Measurements from ENCODE around the gene ZNF22.

ZNF22 gene

GRCh38 chr10:44986670-44987069 is 14.1 kb upstream of the ZNF22 start:
- peak; percentile 27 for DNase-seq
- in situ Hi-C loops (cut with MboI; ENCODE audit: low pct_unique_long_range_greater_than_20kb, low sequenced_read_pairs): no loop called here

GRCh38 chr10:44988957-44989585 is 11.7 kb upstream of the ZNF22 start:
- in situ Hi-C loops (cut with MboI; ENCODE audit: low pct_unique_long_range_greater_than_20kb, low sequenced_read_pairs): no loop called here
- DNase-seq: no peak

- no peak for DNase-seq
- in situ Hi-C loops (cut with MboI; ENCODE audit: low pct_unique_long_range_greater_than_20kb, low sequenced_read_pairs): no loop called here
These were observed 11.0 kb upstream of the ZNF22 start for GRCh38 chr10:44989597-44990301.

- peak; percentile 52 for DNase-seq
- in situ Hi-C loops (cut with MboI; ENCODE audit: low pct_unique_long_range_greater_than_20kb, low sequenced_read_pairs): no loop called here
These were observed 10.4 kb upstream of the ZNF22 start for GRCh38 chr10:44990302-44990655.

GRCh38 chr10:44990965-44991364 is 9.8 kb upstream of the ZNF22 start:
- in situ Hi-C loops (cut with MboI; ENCODE audit: low pct_unique_long_range_greater_than_20kb, low sequenced_read_pairs): no loop called here
- DNase-seq: no peak

- no peak for DNase-seq
- in situ Hi-C loops (cut with MboI; ENCODE audit: low pct_unique_long_range_greater_than_20kb, low sequenced_read_pairs): no loop called here
These were observed 9.2 kb upstream of the ZNF22 start for GRCh38 chr10:44991571-44991970.

- in situ Hi-C loops (cut with MboI; ENCODE audit: low pct_unique_long_range_greater_than_20kb, low sequenced_read_pairs): no loop called here
- no peak for DNase-seq
These were observed 8.5 kb upstream of the ZNF22 start for GRCh38 chr10:44992070-44992731.

- DNase-seq: no peak
- in situ Hi-C loops (cut with MboI; ENCODE audit: low pct_unique_long_range_greater_than_20kb, low sequenced_read_pairs): no loop called here
These were observed 7.9 kb upstream of the ZNF22 start for GRCh38 chr10:44992732-44993225.

GRCh38 chr10:44993226-44993921 is 7.3 kb upstream of the ZNF22 start:
- DNase-seq: no peak
- in situ Hi-C loops (cut with MboI; ENCODE audit: low pct_unique_long_range_greater_than_20kb, low sequenced_read_pairs): no loop called here

- DNase-seq: no peak
- in situ Hi-C loops (cut with MboI; ENCODE audit: low pct_unique_long_range_greater_than_20kb, low sequenced_read_pairs): no loop called here
These were observed 6.6 kb upstream of the ZNF22 start for GRCh38 chr10:44993922-44994751.

- in situ Hi-C loops (cut with MboI; ENCODE audit: low pct_unique_long_range_greater_than_20kb, low sequenced_read_pairs): no loop called here
- DNase-seq: no peak
These were observed 5.8 kb upstream of the ZNF22 start for GRCh38 chr10:44994752-44995530.

GRCh38 chr10:44995581-44995913 is 5.2 kb upstream of the ZNF22 start:
- DNase-seq: no peak
- in situ Hi-C loops (cut with MboI; ENCODE audit: low pct_unique_long_range_greater_than_20kb, low sequenced_read_pairs): no loop called here

- peak; percentile 45 for DNase-seq
- in situ Hi-C loops (cut with MboI; ENCODE audit: low pct_unique_long_range_greater_than_20kb, low sequenced_read_pairs): no loop called here
These were observed 4.6 kb upstream of the ZNF22 start for GRCh38 chr10:44995914-44996669.

GRCh38 chr10:44997105-44997748 is 3.5 kb upstream of the ZNF22 start:
- in situ Hi-C loops (cut with MboI; ENCODE audit: low pct_unique_long_range_greater_than_20kb, low sequenced_read_pairs): no loop called here
- DNase-seq: no peak

GRCh38 chr10:44998146-44998631 is 2.5 kb upstream of the ZNF22 start:
- in situ Hi-C loops (cut with MboI; ENCODE audit: low pct_unique_long_range_greater_than_20kb, low sequenced_read_pairs): no loop called here
- no peak for DNase-seq

- in situ Hi-C loops (cut with MboI; ENCODE audit: low pct_unique_long_range_greater_than_20kb, low sequenced_read_pairs): no loop called here
- DNase-seq: no peak
These were observed 478 bp upstream of the ZNF22 start for GRCh38 chr10:45000138-45000751.

All from KBM-7 (cell line).